ENCODE measurements around the gene ABHD17C. TPM values are rescaled to one million over a fixed set of nuclear protein-coding genes. Genes with fewer than 3 reads are reported as not detected.

ABHD17C gene
- total RNA-seq, 1 donor from 2014 or later, result 41.4 TPM

DNA sequence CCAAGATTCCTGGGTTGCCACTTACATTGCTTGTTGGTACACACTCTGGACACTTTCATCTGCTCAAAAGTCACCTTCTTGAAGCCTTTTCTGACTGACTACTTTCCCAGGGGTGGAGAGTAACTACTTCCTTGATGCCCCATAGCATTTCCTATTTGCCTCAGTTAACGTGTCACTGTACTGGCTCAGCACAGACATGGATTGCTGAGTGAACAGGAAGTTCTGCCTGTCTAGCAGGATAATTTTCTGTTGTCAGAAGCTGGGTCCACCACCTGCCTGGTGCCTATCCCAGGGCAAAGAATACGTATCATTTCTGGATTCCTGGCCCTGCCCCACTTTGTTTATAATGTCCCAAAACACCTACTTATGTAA, 15.3 kb upstream of the ABHD17C start:
- no peaks in the 10 kb centered on the region for H3K9me3 ChIP-seq
- no peaks in the 10 kb centered on the region for H3K27me3 ChIP-seq
- H3K27ac ChIP-seq, result no peak overlapping the region
- no peak overlapping the region for H3K4me3 ChIP-seq
- TF ChIP-seq, protein P1, sequence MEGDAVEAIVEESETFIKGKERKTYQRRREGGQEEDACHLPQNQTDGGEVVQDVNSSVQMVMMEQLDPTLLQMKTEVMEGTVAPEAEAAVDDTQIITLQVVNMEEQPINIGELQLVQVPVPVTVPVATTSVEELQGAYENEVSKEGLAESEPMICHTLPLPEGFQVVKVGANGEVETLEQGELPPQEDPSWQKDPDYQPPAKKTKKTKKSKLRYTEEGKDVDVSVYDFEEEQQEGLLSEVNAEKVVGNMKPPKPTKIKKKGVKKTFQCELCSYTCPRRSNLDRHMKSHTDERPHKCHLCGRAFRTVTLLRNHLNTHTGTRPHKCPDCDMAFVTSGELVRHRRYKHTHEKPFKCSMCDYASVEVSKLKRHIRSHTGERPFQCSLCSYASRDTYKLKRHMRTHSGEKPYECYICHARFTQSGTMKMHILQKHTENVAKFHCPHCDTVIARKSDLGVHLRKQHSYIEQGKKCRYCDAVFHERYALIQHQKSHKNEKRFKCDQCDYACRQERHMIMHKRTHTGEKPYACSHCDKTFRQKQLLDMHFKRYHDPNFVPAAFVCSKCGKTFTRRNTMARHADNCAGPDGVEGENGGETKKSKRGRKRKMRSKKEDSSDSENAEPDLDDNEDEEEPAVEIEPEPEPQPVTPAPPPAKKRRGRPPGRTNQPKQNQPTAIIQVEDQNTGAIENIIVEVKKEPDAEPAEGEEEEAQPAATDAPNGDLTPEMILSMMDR (IDR thresholded peaks at IDR 0.05), result no peak
- H3K36me3 ChIP-seq, result no peaks in the 10 kb centered on the region
- DNase-seq, result no peak
- intact Hi-C loops (cut with DNase I), result no loop called here
- ATAC-seq, result no peak
- no peaks in the 10 kb centered on the region for H3K4me1 ChIP-seq

DNA sequence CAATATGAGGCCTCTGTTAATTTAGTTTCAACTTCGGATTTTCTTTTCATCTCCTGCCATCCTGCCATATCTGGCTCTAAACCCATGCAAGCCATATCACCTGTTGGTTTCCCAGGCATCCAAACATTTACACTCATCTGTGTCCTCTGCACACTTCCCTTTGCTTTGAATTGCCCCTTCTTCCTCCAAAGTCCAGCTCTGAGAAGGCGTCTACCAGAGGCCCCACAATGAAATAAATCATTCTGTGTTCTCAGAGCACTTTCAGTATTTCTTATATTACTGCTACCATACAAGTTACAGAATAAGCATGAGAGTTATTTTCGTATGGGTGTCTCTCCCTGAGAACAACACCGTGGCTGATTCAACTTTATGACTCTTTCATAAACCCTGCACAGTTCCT, 12.9 kb upstream of the ABHD17C start:
- H3K9me3 ChIP-seq, result no peaks in the 10 kb centered on the region
- ATAC-seq (no peak), DNase-seq (no peak)
- H3K4me3 ChIP-seq, result no peak overlapping the region
- H3K27me3 ChIP-seq, result no peaks in the 10 kb centered on the region
- TF ChIP-seq, protein P1 (IDR thresholded peaks at IDR 0.05), result no peak
- H3K4me1 ChIP-seq, result no peaks in the 10 kb centered on the region
- intact Hi-C loops (cut with DNase I), result no loop called here
- no peaks in the 10 kb centered on the region for H3K36me3 ChIP-seq
- H3K27ac ChIP-seq, result no peak overlapping the region

DNA sequence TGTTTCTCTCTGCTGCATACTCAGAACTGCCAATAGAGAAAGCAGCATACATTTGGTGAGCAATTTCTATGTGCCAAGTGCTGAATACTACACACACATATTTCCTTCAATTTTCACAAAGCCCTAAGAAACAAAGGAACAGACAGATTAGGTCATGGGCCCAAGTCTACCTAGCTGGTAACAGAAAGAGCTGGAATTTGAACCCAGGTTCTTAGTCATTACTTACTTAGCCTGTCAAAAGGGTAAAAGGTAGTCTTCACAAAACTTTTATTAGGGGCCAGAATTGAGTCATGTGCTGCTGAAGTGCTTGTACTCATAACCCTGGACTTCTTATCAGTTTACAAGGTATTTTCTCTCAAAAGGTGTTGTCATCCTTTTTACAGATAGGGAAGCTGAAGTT, 10.4 kb upstream of the ABHD17C start:
- DNase-seq, result no peak
- Histone ChIP-seq H3K4me1 (no peaks in the 10 kb centered on the region), H3K27me3 (no peaks in the 10 kb centered on the region), H3K27ac (no peak overlapping the region), H3K4me3 (no peak overlapping the region), H3K36me3 (no peaks in the 10 kb centered on the region), H3K9me3 (no peaks in the 10 kb centered on the region)
- intact Hi-C loops (cut with DNase I), result no loop called here
- TF ChIP-seq, protein P1 (IDR thresholded peaks at IDR 0.05), result no peak
- ATAC-seq, result no peak

DNA sequence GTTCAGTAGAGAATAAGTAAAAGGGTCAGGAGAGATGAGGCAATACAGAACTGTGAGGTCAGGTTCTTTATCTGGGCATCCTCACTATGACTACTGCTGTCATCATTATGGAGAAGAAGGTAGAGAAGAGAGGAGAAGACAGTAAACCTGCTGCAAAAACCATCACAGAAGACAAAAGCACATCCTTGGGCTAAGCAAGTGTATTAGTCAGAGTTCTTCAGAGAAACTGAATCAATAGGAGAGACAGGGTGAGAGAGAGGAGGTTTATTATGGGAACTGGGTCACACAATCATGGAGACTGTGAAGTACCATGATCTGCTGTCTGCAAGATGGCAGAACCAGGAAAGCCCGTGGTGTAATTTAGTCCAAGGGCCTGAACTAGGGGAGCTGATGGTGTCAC, 9.5 kb upstream of the ABHD17C start:
- Histone ChIP-seq H3K4me1 (no peaks in the 10 kb centered on the region), H3K9me3 (no peaks in the 10 kb centered on the region), H3K4me3 (no peak overlapping the region), H3K27me3 (no peaks in the 10 kb centered on the region), H3K36me3 (no peaks in the 10 kb centered on the region), H3K27ac (no peak overlapping the region)
- TF ChIP-seq, protein P1 (IDR thresholded peaks at IDR 0.05), result no peak
- ATAC-seq (no peak), DNase-seq (no peak)
- intact Hi-C loops (cut with DNase I), result no loop called here

DNA sequence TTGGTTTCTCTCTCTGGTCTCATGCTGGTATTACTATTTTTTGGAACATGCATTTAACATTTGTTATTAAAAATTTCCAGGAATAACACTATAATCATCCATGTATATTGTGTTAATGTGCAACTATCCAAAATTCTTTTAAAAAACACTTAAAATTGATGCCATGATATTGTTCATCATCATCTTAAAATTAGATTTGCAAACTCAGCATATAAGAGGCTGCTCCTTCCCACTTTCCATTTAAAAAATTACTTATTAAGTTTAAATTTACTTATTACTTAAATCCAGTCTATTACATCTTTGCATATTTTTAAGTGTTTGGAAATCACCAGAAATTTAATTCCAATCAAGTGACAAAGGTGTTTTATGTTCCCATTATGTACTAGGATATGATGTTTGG, 5.8 kb upstream of the ABHD17C start:
- no peak overlapping the region for H3K4me3 ChIP-seq
- no peak for ATAC-seq
- H3K36me3 ChIP-seq, result no peaks in the 10 kb centered on the region
- H3K27me3 ChIP-seq, result no peaks in the 10 kb centered on the region
- DNase-seq, result no peak
- no peak overlapping the region for H3K27ac ChIP-seq
- intact Hi-C loops (cut with DNase I), result no loop called here
- no peaks in the 10 kb centered on the region for H3K9me3 ChIP-seq
- H3K4me1 ChIP-seq, result peaks cover 4% of the 10 kb centered on the region
- TF ChIP-seq, protein P1 (IDR thresholded peaks at IDR 0.05), result no peak

DNA sequence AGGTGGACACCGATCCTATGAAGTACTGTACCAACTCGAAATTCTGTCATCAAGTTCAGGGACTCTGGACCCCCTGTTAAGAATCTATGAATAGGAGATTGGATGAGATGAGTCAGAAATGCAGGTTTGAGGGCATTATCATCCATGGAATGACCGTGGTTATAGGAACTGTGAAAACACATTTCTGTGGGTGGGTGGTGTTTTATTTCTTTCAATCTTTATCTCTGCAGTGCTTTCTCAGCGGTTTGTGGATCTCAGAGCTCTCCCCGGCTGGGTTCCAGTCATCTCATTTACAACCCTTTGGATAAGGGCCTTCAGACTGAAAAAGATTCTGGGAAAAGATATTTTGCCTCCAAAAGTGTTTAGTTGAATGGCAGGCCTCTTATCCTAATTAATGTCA, 5.4 kb upstream of the ABHD17C start:
- no peaks in the 10 kb centered on the region for H3K9me3 ChIP-seq
- ATAC-seq, result no peak
- no peak overlapping the region for H3K27ac ChIP-seq
- TF ChIP-seq, protein P1 (IDR thresholded peaks at IDR 0.05), result no peak
- no peaks in the 10 kb centered on the region for H3K36me3 ChIP-seq
- H3K27me3 ChIP-seq, result no peaks in the 10 kb centered on the region
- no peak for DNase-seq
- peaks cover 6% of the 10 kb centered on the region for H3K4me1 ChIP-seq
- intact Hi-C loops (cut with DNase I), result no loop called here
- H3K4me3 ChIP-seq, result no peak overlapping the region
